Measurements from ENCODE around the gene HES5.

The HES5 gene

GRCh38 chr1:2499986-2500596, 30.0 kb downstream of the HES5 start:
- DNase-seq (ENCODE audit: low read depth) = no peak

DNA sequence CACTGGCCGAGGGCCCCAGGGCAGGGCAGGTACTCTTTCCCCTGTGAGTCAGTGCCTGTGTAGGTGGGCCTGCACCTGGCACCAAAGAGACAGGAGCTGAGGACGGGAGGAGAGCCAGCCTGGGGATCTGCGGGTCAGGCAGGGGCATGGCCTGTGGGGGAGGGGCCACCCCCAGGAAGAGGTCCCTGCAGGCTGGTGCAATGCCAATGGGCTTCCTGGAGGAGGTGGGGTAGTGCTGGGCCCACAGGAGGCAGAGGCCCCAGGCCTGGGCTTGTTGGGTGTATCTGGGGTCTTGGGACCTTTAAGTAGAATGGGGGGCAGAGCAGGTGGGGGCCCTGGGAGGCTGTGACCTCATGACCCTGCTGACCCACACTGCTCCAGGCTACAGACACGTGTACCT, 30.8 kb downstream of the HES5 start:
- no peak for DNase-seq (ENCODE audit: low read depth)

DNA sequence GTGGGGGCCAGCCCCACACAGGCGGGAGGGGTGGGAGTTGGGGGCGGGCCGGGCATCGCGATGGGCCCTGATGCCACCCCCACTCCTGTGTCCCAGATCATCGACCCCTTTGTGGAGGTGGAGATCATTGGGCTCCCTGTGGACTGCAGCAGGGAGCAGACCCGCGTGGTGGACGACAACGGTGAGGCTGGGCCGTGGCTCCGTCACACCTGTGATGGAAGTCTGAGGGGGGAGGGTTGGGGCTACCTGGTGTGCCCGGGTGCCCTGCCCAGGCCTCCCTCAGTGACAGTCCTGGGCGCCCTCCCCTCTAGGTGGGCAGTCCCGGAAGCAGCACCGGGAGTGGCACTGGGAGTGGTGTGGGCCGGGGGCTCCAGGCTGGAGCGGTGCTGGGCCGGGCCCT, 31.4 kb downstream of the HES5 start:
- DNase-seq (ENCODE audit: low read depth) = no peak

GRCh38 chr1:2497891-2498290, 32.2 kb downstream of the HES5 start:
- no peak for DNase-seq (ENCODE audit: low read depth)

- no peak for DNase-seq (ENCODE audit: low read depth)
Measured at GRCh38 chr1:2496746-2497145, 33.3 kb downstream of the HES5 start.

DNA sequence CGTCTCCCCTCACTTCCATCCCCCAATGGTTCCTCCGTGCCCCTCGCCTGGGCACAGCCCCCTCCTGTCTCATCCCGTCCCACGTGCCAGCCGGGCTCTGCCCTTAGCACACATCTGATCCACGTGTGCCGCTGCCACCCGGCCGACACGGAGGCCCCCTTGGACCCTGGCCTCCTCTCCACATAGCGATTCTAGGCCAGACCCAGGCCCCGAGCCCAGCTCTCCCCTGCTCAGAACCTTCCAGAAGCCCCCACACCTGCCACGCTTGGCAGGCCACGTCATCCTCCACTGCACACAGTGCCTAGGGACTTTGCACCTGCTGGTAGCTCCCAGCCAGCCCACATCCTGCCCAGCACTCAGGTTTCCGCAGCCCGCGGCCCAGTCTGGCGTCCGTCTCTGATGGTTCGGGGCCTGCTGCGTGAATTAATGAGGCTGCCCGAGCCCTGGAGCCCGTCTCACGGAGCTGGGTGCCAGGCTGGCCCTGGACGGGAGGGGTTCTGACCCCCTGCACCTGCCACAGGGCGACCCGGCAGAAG, 33.9 kb downstream of the HES5 start:
- no peak for DNase-seq (ENCODE audit: low read depth)

DNA sequence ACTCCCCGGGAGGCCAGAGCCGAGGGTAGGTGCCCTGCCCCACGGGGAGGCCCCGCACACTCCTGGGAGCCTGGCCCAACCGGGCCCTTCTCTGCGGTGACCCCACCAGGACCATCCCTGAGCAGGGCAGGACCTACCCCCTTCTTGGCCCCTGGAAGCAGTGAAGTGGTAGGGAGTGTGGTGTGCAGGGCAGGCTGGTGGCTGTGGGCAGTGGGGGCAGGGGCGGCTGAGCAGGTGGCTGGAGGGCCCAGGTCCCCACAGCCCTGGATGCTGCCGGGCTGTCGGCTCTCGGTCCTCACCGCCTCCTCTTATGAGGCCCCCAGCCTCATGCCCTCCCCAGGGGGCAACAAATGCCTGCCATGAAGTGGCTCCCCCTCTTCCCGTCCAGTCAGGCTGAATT, 34.5 kb downstream of the HES5 start:
- no peak for DNase-seq (ENCODE audit: low read depth)

- DNase-seq (ENCODE audit: low read depth) = no peak
Measured at GRCh38 chr1:2495026-2495425, 35.0 kb downstream of the HES5 start.

DNA sequence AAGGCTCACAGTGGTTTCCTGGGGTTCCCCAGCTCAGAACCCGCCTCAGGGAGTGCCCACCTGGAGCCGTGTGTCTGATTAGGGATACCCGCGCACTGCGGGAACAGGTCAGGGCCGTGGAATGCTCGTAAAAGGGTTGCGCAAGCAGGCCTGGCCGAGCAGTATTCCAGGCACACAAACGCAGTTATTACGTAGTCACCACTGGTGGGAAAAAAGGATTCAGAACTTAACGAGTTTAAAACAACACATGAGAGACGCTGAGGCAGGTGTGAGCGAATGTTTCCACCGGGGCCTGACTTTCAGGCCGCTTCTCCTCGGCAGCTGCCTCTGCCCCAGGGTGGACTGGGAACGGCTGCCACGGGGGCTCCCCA, 35.8 kb downstream of the HES5 start:
- no peak for DNase-seq (ENCODE audit: low read depth)

- DNase-seq (ENCODE audit: low read depth) = no peak
Measured at GRCh38 chr1:2493691-2494322, 36.3 kb downstream of the HES5 start.

- DNase-seq (ENCODE audit: low read depth) = no peak
Measured at GRCh38 chr1:2493218-2493617, 36.8 kb downstream of the HES5 start.

GRCh38 chr1:2492091-2492490, 38.0 kb downstream of the HES5 start:
- DNase-seq (ENCODE audit: low read depth) = no peak

GRCh38 chr1:2489615-2490014, 40.4 kb downstream of the HES5 start:
- DNase-seq (ENCODE audit: low read depth) = no peak

GRCh38 chr1:2488688-2489087, 41.4 kb downstream of the HES5 start:
- DNase-seq (ENCODE audit: low read depth) = no peak

DNA sequence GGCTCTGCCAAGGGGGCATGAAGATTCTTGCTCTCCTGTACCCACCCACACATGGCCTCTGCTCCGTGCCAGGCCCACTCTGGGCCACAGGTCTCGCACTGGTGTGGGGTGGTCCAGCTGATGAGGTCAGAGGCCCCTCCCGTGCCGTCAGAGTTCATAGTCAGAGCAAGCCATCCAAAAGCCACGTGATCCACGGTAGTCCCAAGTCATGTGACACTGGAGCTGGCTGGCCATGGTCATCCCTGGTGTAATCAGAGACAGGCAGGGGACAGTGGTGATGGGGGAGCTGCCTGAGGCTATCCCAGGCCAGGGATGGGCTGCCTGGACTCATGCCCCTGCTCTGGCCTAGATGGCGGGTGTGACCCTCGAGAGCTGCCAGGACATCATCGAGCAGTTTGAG, 43.5 kb downstream of the HES5 start:
- DNase-seq (ENCODE audit: low read depth) = no peak

DNA sequence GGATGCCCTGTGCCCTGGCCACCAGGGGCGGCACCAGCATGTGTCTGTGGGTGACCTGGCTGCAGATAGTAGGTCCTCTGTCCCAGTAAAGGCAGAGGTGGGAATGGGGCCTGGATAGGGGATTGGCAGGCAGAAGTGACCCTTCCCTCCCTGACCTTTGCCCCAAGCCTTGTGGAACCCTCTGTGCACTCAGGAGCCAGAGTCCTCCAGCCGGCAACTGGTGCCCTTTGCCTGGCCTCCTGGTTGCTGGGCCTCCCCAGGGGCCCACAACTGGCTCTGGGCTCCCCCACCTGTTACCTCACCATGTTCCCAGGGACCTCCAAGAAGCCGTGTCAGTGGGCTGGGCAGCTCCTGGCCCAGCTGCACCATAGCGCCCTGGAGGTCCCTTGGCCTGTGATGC, 44.0 kb downstream of the HES5 start:
- no peak for DNase-seq (ENCODE audit: low read depth)

DNA sequence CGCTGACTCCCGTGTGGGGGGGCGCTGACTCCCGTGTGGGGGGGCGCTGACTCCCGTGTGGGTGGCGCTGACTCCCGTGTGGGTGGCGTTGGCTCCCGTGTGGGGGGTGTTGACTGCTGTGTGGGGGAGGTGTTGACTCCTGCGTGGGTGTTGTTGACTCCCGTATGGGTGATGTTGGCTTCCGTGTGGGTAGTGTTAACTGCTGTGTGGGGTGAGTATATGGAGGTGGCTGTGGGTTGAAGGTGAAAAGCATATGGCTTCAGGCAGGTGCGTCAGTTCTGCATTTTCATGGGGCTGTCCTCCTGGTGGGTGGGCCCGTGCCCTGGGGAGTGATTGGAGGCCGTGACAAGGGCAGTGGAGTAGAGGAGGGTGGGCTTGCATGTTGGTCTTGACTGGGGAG, 46.1 kb downstream of the HES5 start:
- no peak for DNase-seq (ENCODE audit: low read depth)

DNA sequence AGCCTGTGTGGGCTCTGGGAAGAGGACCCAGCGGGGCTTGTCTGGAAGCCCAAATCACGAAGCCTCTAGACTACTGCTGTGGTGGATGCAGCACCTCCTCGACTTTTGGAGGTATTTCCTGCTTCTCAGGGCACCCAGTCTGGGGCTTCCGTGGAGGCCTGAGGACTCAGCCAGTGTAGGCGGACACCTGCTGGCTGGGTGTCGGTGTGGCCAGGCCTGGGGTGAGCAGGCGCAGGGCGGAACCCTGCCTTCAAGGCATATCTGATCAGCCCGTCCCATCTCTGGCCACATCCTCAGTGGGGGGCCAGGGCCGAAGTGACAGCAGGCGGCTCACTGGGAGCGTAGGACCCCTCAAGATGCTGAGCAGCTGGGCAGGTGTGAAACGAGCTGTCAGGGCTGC, 47.0 kb downstream of the HES5 start:
- DNase-seq (ENCODE audit: low read depth) = no peak

GRCh38 chr1:2482588-2482987, 47.5 kb downstream of the HES5 start:
- no peak for DNase-seq (ENCODE audit: low read depth)

DNA sequence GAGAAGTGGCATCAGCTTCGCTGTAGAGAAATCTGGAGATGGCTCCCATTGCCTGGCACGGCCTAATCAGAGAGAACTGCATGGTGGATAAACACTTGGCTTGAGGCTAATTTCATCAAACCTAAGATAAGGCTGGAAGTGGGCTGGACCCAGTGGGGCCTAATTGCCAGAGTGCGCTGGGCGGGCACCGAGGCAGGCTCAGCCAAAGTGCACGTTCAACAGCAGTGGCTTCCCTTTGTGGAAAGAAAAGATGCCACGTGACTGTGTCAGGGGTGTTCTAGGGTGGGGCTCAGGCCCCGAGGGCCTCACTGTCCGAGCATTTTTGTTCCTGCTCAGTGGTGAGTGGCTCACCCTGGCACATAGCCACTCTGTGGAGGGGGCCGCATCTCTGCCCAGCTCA, 48.2 kb downstream of the HES5 start:
- no peak for DNase-seq (ENCODE audit: low read depth)

DNA sequence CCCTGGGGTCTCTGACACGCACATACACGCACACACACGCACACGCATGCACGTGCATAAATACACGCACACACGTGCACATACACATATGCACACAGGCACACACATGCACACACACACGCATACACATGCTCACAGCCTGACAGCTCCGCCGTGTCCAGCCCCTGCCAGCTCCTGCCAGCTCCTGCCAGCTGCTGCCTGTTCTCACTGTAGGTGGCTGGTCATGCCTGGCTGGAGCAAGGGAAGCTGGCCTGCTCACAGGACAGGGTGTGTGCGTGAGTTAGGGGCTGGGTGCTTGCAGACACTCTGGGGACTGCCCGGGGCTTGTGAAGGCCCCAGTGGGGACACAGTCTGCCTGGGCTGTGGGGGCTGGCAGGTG, 49.1 kb downstream of the HES5 start:
- DNase-seq (ENCODE audit: low read depth) = no peak

DNA sequence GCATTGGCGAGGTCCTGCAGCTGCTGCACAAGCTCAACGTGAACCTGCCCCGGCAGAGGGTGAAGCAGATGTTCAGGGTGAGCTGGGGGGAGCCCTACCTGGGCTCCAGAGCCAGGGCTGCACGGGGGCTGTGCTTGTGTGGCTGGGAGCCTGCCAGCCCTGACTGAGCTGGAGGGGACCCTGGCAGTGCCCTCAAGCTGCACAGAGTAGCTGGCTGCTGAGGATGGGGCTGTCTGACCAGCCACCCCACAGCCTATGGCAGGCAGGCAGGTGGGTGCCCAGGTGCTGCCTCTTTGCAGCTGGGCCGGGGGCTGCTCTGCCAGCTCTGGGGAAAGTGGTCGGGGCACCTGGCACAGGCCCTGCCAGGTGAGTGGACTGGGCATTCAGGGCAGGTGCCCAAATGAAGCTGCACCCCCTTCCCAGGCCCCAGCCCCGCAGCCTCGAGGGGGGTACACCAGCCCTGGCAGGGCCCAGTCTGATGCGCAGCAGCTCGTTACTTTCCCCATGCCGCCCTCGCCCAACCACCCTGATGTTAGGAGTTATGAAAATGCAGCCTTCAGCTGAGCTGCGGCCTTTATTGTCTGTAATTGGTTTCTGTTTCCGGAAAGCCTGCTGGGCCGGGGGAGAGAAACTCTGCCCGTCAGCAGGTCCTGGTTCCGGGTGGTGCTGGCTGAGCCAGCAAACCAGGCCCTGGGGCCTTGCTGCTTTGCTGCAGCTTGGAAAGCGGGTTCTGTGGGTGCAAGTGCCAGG, 49.7 kb downstream of the HES5 start:
- no peak for DNase-seq (ENCODE audit: low read depth)

DNA sequence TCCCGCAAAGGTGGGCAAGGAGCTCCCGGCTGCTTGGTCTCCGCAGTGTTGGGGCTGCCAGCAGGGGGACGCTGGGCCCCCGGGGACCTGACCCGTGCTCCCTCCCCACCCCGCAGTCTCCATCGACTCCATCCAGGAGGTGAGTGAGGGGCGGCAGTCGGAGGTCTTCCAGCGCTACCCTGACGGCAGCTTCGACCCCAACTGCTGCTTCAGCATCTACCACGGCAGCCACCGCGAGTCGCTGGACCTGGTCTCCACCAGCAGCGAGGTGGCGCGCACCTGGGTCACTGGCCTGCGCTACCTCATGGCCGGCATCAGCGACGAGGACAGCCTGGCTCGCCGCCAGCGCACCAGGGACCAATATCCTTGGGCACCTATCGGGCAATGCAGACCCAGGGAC, 50.4 kb downstream of the HES5 start:
- DNase-seq (ENCODE audit: low read depth) = no peak

GRCh38 chr1:2479186-2479585, 50.9 kb downstream of the HES5 start:
- no peak for DNase-seq (ENCODE audit: low read depth)

Measured in activated T-helper 9 cell treated with anti-CD3 and anti-CD28 coated beads, Interleukin-2, amount 50 U/mL, for 16 hours (primary cell).